ENCODE data around the gene MEIOSIN. TPM values are rescaled to one million over a fixed set of nuclear protein-coding genes. Genes with fewer than 3 reads are reported as not detected.

The MEIOSIN gene
- total and polyA plus RNA-seq, 2 of the 4 experiments (the other 2 are of a cell fraction) = not detected

DNA sequence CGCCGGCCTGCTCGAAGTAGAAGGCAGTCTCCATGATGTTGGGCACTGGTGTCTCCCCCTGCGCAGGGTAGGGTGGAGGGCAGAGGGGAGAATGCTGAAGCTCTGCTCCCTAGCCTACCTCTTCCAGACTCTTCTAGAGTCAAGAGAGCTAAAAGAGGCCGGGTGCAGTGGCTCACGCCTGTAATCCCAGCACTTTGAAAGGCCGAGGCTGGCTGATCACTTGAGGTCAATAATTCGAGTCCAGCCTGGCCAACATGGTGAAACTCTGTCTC, 71.7 kb downstream of the MEIOSIN start:
- H3K14ac ChIP-seq (replicated peaks; ENCODE audit: low read depth, low read length) = no peak overlapping the region
- intact Hi-C loops (cut with micrococcal nuclease) (no loop called here), in situ Hi-C loops (cut with MboI; ENCODE audit: low sequenced_read_pairs) (no loop called here), dilution Hi-C loops (cut with HindIII; ENCODE audit: low sequenced_read_pairs, unreplicated experiment) (no loop called here)
- no peak overlapping the region for H4K91ac ChIP-seq (ENCODE audit: insufficient read depth, low read depth, low read length)
- peak overlapping the region; percentile 63; the same call in 1 of the 2 replicates for H2AK5ac ChIP-seq (ENCODE audit: low read depth, low read length)
- no peak overlapping the region for H2BK5ac ChIP-seq (ENCODE audit: low read depth, low read length, poor library complexity, severe bottlenecking)
- no peak overlapping the region for H3K4me3 ChIP-seq (ENCODE audit: insufficient read depth, low read depth, low read length)
- no peak overlapping the region for H3K56ac ChIP-seq (ENCODE audit: extremely low read depth, insufficient read depth, low read length)
- no peak overlapping the region for H2BK120ac ChIP-seq (ENCODE audit: low read depth, low read length)
- H3K18ac ChIP-seq (ENCODE audit: low read depth, low read length) = no peak overlapping the region
- ChIA-PET CTCF (no interaction called here), POLR2A (ENCODE audit: unreplicated experiment) (no interaction called here)
- no peaks in the 10 kb centered on the region for H3K36me3 ChIP-seq (ENCODE audit: control insufficient read depth, insufficient read depth, low read length)
- no peak overlapping the region for H3K27ac ChIP-seq (ENCODE audit: insufficient read depth, low read length)
- no peak overlapping the region for H3K4me2 ChIP-seq (ENCODE audit: low read depth, low read length)
- H4K5ac ChIP-seq (ENCODE audit: low read depth, low read length) = no peak overlapping the region
- WGBS, 2 experiments (ENCODE audit: extremely low coverage in 2 of 2, insufficient read length in 1 of 2) = no CpG with 5 or more reads among the region's 8 CpGs
- TF ChIP-seq MAZ (IDR thresholded peaks at IDR 0.05; ENCODE audit: borderline replicate concordance, low read depth, low read length) = no peak
- no peak for ATAC-seq (ENCODE audit: low read depth)
- no peak overlapping the region for H2BK20ac ChIP-seq (ENCODE audit: low read depth, low read length)
- no peak overlapping the region for H4K8ac ChIP-seq (ENCODE audit: low read depth in 2 of 2, low read length in 2 of 2)
- BruUV-seq (replicated peaks) = no TSS peak
- 0 out of 4 replicates have a peak, but pooled peaks cover 0 to under 1% of the 10 kb centered on the region in 2 experiments for H3K79me1 ChIP-seq (ENCODE audit: low read depth in 1 of 2, low read length in 2 of 2)
- H3K23ac ChIP-seq (ENCODE audit: low read depth, low read length) = no peak overlapping the region
- H2BK15ac ChIP-seq (ENCODE audit: low read depth, low read length) = no peak overlapping the region
- no peaks in the 10 kb centered on the region for H4K20me1 ChIP-seq (ENCODE audit: insufficient read depth, low read length)
- H3K9ac ChIP-seq (ENCODE audit: low read depth, low read length) = no peak overlapping the region
- 0 out of 2 replicates have a peak, but pooled peaks cover 2% of the 10 kb centered on the region for H3K9me1 ChIP-seq (ENCODE audit: insufficient read depth, low read length)
- no peak for DNase-seq
- H3K9me3 ChIP-seq (ENCODE audit: control insufficient read depth, insufficient read depth, low read length) = peaks cover 4% of the 10 kb centered on the region
- H2AFZ ChIP-seq (replicated peaks; ENCODE audit: low read length, poor library complexity) = no peak overlapping the region
- no peak overlapping the region for H2AK9ac ChIP-seq (replicated peaks; ENCODE audit: low read depth, low read length, poor library complexity)
- H3K4ac ChIP-seq (ENCODE audit: low read depth, low read length) = no peak overlapping the region
- H3K4me1 ChIP-seq (ENCODE audit: control insufficient read depth, insufficient read depth, low read length) = peaks cover 9% of the 10 kb centered on the region
- no peaks in the 10 kb centered on the region for H3K27me3 ChIP-seq (ENCODE audit: control insufficient read depth, insufficient read depth, low read length)
